ENCODE measurements around the gene MXRA7.

GRCh38 chr17:76683011-76683755, 27.6 kb downstream of the MXRA7 start:
- TF ChIP-seq CTCF (IDR thresholded peaks at IDR 0.05) = no peak
- no peak for TF ChIP-seq POLR2A (IDR thresholded peaks at IDR 0.05)
